ENCODE results near the gene ZNF777.
"Not testable (repeated sequence)": the region's sequence is repeated elsewhere in the genome, so short reads cannot be mapped to it uniquely, and the experiment has no call there.

The ZNF777 gene

GRCh38 chr7:149460493-149461277, at the start of gene ZNF777:
Gene ZNF777, minus strand, starts transcription at chr7:149461062. Its CDS starts 5,040 bp downstream, at chr7:149456022.
- peak; percentile 45 to 80 for DNase-seq

- no peak for DNase-seq
Observed at GRCh38 chr7:149510248-149510647, 49.4 kb upstream of the ZNF777 start.

- no peak for DNase-seq
Observed at GRCh38 chr7:149509774-149510173, 48.9 kb upstream of the ZNF777 start.

DNA sequence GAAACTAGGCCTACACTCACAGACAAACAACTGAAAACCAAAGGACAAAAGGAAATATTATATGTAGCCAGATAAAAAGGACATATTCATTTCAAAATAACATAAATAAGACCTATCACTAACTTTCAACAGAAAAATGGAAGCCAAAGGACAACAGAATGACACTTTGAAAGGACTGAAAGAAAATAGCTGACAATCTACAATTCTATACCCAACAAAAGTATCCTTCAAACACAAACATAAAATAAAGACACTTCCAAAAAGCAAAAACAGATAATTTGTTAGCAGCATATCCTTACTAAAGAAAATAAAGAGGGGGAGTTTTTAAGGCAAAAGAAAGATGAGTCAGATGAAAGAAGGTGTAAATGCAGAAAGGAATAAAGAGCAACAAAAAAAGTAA, 44.7 kb upstream of the ZNF777 start:
- DNase-seq: no peak

GRCh38 chr7:149501651-149502050, 40.8 kb upstream of the ZNF777 start:
- DNase-seq: no peak

GRCh38 chr7:149500910-149501309, 40.0 kb upstream of the ZNF777 start:
- no peak for DNase-seq

DNA sequence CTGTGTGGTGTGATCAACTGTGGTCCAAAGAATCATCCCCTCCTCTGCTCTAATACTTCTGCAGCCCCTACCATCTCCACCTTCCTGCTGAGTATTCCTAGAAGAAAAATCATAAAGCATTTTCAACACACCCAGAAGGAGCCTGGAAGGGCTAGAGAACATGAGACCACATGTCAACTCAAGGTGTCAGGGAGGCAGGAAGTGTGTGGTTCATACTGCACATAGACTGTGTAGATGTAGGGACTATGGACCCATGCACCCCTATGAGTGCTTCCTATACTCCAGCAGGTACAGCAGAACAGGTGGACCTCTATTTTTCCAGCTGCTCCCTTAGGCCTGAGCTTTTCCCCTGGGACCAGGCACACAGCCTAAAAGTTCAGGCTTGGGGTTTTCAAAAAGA, 39.3 kb upstream of the ZNF777 start:
- no peak for DNase-seq

GRCh38 chr7:149498811-149499210, 37.9 kb upstream of the ZNF777 start:
- DNase-seq: no peak

DNA sequence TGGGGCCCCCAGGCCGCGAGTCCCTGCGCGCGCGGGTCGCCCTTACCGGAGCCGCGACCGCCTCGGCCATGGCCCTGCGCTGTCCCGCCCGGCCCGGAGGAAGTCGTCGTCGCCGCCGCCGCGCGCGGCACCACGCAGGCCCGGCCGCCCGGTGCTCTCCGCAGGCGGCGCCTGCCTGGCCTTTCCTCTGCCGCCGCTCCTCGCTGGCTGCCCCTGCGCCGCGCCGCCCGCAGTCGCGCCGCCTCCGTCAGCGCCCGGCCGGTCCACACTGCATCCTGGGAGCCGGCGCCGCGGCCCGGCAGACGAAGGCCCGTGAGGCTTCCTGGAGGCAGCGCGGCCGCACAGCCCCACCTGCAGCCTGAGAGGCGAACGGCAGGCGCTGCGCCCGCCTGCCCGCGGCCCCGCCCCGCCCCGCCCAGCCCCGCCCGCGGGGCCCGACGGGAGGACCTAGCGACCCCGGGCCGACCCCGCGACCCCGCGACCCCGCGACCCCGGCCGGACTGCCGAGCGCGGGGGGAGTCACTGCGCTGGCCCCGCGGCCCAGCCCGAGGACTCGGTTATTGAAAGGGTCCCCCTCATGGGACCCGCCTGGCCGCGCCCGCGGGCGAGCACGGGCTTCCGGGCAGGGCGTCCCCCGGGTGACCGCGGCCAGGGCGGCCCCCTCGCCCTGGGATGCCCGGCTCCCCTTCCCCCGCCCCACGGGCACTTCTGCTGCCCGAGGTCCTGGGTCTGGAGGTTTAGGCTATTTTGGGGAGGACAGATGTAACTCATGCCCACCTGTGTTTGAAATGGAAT, 36.8 kb upstream of the ZNF777 start, which contains the start of gene ZNF746:
ZNF746 (minus strand) TSS at position 343 of the 795 bp plus-strand sequence; CDS start at position 70, 273 bp downstream.
- peak; percentile 54 to 81 for DNase-seq

- DNase-seq: peak in 1 of 2 experiments; percentile 7
Observed at GRCh38 chr7:149496642-149497391, 36.0 kb upstream of the ZNF777 start.

DNA sequence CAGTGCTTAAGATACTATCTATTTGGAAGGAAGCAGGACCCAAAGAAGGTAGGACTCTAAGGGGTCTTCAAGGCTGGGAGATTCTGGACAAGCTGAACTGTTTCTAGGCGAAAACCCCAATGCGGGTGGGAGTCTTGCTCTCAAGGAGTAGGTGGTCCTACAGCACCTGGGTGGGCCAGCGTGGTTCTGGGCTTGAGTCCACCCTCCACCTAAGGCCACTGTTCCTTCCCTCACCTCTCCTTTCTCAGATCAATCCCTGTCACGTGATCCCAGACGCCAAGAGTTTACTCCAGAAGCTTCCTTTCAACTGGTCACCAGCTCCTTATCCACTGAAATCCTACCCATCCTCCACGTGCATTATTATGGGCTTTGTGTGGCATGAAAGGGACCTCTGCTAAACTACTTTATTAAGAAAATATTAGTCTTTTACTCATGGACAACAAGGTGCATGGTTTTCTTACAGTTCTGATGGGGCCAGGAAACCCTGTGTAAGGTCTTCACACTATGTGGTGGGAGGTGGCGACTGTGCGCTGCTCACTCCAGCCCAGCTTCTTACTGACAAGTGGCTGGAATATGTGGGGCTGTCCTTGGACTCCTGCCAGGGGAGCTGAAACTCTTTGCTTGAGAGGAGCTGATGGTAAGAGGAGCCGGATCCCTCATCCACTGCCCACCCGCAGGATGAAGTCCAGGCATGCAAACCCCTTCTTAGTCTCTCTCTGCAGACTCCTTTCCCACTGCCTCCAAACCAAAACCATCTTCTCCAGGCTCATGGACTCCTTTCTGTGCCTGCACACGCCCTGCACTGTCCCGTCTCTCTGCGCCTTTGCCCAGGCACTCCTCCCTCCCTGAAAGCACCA, 35.2 kb upstream of the ZNF777 start:
- DNase-seq: peak; percentile 17 to 31

DNA sequence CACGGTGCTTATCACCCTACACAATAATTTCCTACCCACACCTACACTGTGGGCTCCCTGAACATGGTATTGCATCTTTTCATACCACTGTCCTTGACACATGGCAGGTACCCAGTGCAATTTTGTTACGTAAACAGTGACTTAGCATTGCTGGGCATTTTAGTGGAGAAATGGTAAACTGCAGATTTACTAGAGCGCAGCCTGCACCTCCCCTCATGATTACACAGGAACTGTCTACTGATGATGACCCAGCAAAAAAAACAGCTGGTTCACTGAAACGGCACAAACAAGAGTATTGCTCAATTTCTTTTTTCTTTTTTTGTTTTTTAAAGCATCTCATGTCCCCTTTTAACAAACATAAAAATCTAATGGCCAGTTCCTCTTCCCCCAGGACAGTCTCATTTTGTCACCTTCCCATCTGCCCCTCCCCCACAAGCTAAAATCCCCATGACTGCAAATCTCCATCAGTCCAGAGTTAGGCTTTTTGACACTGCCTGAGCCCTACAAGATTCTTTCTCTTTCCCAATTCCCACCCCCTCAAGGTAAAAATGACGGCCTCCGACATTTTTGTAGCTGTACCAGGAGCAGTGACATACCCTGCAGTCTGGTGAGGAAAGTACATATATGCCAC, 34.0 kb upstream of the ZNF777 start:
- no peak for DNase-seq

DNA sequence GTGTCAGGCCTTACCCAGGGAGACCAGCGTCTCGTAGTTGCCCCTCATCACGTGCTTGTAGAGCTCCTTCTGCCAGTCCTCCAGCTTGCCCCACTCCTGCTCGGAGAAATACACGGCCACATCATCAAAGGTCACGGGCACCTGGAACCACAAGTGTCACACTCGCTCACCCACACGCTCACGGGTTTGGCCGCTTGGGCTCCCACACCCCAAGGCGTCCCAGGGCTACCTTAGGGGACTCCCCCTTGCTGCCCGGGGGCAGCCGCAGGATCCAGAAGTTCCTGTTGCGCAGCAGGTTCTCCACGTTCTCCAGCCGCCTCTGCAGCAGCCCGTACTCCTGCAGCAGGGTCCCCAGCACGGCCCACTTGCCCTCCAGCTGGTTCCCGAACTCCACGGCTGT, 33.1 kb upstream of the ZNF777 start:
- DNase-seq: not testable (repeated sequence)

GRCh38 chr7:149493366-149493765, 32.5 kb upstream of the ZNF777 start:
- DNase-seq: no peak

DNA sequence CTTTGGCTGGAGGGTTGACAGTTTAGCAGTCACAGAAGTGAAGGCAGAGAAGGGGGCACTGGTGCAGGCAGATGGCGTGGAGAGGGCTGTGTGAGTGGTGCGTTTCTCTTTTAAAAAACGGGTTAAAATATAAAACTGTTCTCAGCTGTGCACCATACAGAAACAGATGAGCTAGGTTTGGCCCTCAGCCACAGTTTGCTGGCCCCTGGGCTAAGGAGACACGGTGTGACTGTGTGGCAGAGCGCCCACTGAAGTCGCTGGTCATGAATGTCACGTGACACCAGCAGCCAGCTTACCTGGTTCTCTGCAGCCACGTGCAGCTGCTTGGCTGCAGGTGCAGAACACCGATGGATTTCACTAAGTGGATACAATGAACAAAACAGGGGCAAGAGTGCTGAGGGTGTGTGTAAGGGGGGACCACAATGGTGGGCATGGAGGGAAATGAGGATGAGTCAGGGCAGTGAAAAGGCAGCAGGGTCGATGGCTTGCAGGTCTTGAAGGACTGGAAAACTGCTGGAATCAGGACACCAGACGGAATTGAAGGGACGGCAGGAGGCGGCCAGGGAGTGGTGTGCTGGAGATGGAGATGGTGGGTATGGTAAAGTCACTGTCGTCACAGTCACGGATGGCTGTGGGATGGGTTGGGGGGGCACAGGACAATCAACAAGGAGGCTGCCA, 29.4 kb upstream of the ZNF777 start:
- no peak for DNase-seq

DNA sequence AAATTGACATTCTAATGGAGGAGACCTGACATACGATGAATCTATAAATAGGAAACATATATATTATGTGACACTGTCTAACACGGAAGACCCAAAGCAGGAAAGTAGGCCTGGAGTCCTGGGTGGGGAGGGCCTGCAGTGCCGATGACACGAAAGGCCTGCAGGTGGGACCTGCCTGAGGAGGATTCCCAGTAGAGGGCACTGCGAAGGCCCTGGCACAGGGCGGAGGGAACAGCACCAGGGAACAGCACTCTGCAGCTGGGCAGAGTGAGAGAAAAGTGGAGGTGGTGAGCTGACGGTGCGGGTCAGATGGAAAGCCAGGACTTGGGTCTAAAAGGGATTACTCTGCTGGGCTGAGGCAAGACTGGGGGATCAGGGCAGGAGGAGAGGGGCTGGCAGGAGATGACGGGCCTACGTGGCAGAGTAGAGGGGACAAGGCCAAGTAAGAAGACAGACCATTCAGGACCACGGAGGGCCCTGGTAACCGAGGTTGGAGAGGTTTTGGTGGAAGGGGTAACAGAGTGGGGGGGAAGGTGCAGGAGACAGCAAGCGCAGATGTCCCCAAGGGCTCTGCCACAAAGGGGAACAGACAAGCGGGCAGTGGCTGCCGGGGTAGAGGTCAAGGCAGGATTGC, 28.6 kb upstream of the ZNF777 start:
- DNase-seq: peak in 1 of 2 experiments; percentile 5

- no peak for DNase-seq
Observed at GRCh38 chr7:149479568-149479967, 18.7 kb upstream of the ZNF777 start.

DNA sequence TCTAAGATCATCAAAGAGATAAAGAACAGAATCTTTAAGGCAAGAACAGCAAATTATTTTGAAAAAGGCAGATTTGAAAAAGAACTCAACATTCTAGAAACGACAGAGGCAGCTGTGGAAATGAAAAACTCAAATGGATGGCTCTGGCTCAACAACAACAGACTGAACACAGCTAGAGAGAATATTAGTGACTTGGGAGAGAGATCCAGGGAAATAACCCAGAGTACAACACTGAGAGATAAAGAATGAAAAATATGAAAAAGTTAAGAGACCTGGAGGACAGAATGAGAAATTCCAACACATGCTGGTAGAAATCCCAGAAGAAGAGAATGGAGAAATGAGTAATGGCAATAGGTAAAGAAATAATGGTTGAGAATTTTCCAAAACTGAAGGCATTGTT, 17.9 kb upstream of the ZNF777 start:
- DNase-seq: no peak

DNA sequence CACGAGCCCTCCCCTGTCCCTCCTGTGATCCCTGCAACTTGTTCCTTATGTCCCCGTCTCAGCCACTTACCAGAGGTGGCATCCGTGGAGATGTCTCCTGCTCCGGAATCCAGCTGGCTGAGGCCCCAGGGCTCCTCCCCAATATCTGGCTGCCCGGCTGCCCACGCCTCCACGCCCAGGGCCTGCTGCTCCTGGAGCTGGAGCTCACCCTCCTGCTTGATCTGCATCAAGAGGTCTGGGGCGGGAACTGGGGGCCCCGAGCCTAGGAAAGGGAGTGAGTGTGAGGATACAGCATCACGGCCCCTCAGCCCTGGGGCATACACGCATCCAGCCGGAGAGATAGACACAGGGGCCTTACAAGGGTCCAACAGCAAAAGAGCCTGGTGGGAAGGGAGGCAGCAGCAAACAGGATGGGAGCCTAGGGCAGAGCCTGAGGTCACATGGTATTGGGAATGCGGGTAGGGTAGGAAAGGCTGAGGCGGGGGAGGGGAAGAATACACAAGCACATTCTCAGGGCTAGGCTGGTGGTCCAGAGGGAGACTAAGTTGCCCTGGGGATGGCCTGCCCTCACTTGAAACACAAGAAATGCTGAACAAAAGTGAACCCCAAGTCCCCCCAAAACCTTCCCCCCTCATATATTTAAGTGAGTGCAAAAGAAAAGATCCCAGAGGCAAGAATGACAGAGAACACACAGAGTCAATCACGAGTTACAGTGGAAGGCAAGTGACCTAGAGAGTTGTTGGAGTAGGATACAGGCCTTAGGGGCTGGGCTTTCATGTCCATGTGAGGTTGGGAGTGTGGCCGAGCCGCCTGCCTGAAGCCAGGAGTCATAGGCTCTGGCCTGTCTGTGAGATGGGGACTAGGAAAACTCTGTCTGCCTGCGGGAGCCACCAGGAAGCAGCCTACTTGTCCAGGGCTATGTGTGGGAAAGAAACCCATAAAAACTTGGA, 16.9 kb upstream of the ZNF777 start:
- DNase-seq: no peak
